ENCODE data around the gene SDF2.
"Not testable (repeated sequence)": the region's sequence is repeated elsewhere in the genome, so short reads cannot be mapped to it uniquely, and the experiment has no call there.

The SDF2 gene

GRCh38 chr17:28682655-28683054, 20.9 kb upstream of the SDF2 start:
- no peak for FAIRE-seq

GRCh38 chr17:28675980-28676379, 14.3 kb upstream of the SDF2 start:
- FAIRE-seq = no peak

GRCh38 chr17:28675490-28675889, 13.8 kb upstream of the SDF2 start:
- FAIRE-seq = no peak

- FAIRE-seq = no peak
Measured at GRCh38 chr17:28669918-28670317, 8.2 kb upstream of the SDF2 start.

GRCh38 chr17:28667870-28668269, 6.2 kb upstream of the SDF2 start:
- FAIRE-seq = no peak

GRCh38 chr17:28665994-28666393, 4.3 kb upstream of the SDF2 start:
- no peak for FAIRE-seq

GRCh38 chr17:28663723-28664122, 2.0 kb upstream of the SDF2 start:
- no peak for FAIRE-seq

- no peak for FAIRE-seq
Measured at GRCh38 chr17:28662527-28662829, 772 bp upstream of the SDF2 start.

- FAIRE-seq = not testable (repeated sequence)
Measured at GRCh38 chr17:28659497-28659881, 2.2 kb downstream of the SDF2 start.

- not testable (repeated sequence) for FAIRE-seq
Measured at GRCh38 chr17:28658766-28659496, 2.8 kb downstream of the SDF2 start.

GRCh38 chr17:28658342-28658741, 3.4 kb downstream of the SDF2 start:
- not testable (repeated sequence) for FAIRE-seq

- no peak for FAIRE-seq
Measured at GRCh38 chr17:28657756-28658155, 4.0 kb downstream of the SDF2 start.

- no peak for FAIRE-seq
Measured at GRCh38 chr17:28655160-28655559, 6.5 kb downstream of the SDF2 start.

- FAIRE-seq = no peak
Measured at GRCh38 chr17:28648698-28649097, 13.0 kb downstream of the SDF2 start.

GRCh38 chr17:28646039-28646754, 15.5 kb downstream of the SDF2 start:
- FAIRE-seq = no peak

- FAIRE-seq = no peak
Measured at GRCh38 chr17:28645576-28645939, 16.1 kb downstream of the SDF2 start.

- no peak for FAIRE-seq
Measured at GRCh38 chr17:28644787-28645575, 16.7 kb downstream of the SDF2 start, which contains the start of gene BLTP2. TSS of gene BLTP2 (minus strand) at chr17:28645158. CDS start at chr17:28645056, 102 bp downstream.

GRCh38 chr17:28643983-28644786, 17.5 kb downstream of the SDF2 start:
- FAIRE-seq = no peak

- FAIRE-seq = no peak
Measured at GRCh38 chr17:28641579-28641978, 20.1 kb downstream of the SDF2 start.

- no peak for FAIRE-seq
Measured at GRCh38 chr17:28635506-28635905, 26.2 kb downstream of the SDF2 start.

- no peak for FAIRE-seq
Measured at GRCh38 chr17:28634206-28634865, 27.4 kb downstream of the SDF2 start.

- no peak for FAIRE-seq
Measured at GRCh38 chr17:28626818-28627217, 34.9 kb downstream of the SDF2 start.

Measured in islet of Langerhans (tissue), 1 donor.